HG03460 (cell line): Measurements from ENCODE around the gene SELENOO.
A peak's percentile ranks its signal among the peaks of the same experiment; 100 is the strongest.
"Not testable (repeated sequence)": the region's sequence is repeated elsewhere in the genome, so short reads cannot be mapped to it uniquely, and the experiment has no call there.

Source experiments
- ATAC-seq: cut with Tn5 transposase; IDR thresholded peaks from one replicate; pipeline ENCODE4 v1.9.1; 2021; ENCODE audit not compliant: unreplicated experiment

The SELENOO gene

GRCh38 chr22:50198624-50199017 lies 2.2 kb upstream of the SELENOO start:
- no peak for ATAC-seq

DNA sequence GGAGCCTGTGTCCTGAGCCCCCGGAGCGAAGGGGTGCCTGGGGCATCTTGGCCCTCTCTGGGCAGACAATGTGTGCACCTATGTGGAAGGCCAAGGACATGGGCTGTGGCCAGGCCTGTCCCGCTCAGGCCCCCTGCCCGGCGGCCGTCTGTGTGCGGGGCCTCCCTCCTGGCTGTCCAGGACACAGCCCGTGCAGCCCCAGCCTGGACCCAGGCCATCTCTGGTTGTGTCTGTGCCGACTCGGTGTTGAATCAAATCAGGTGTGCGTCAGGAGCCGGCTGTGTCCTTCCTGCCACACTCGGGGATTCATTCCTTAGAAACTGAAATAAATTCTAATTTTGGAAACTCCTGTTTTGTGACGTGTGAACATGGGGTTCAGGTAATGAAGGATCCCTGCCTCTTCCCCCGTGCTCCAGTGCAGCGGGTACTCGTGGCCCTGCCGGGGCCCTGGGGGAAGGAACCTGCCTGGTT lies 1.5 kb upstream of the SELENOO start:
- no peak for ATAC-seq

GRCh38 chr22:50199829-50200460 lies 866 bp upstream of the SELENOO start:
- ATAC-seq, result no peak

GRCh38 chr22:50201191-50202129 lies 649 bp downstream of the SELENOO start:
- peak; percentile 11 for ATAC-seq

DNA sequence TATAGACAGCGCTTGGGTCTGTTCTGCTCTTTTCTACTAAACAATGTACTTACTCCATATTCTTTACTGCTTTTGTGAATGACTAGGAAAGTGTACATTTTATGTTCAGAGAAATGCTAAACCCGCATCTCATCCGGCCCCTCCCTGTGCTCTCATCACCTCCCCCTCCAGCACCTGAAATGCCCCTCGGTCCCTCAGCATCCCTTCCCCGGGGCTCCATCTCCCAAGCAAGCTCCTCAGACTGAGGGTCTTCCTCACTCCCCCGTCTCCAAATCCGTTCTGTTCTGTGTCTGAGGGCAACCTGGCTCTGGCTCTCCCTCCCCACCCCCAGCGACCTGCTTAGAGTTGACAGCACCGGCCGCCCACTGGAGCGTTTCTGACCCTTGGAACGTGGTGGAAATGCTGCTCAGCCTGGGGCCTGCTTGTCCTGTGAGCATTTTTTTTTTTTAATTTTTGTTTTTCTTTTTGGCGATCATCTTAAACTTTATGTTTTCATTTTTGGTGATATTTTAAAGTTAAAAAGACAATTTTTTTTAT lies 1.4 kb downstream of the SELENOO start:
- ATAC-seq, result no peak

DNA sequence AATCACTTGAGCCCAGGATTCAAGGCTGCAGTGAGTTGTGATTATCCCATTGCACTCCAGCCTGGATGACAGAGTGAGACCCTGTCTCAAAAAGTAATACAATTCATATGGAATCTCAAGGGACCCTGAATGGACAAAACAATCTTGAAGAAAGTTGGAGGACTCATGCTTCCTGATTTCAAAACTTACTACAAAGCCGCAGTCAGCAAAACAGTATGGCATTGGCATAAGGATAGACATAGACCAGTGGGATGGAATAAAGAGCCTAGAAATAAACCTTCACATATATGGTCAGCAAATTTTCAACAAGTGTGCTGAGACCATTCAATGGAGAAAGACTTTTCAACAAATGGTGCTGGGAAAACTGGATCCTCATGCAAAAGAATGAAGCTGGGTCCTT lies 2.5 kb downstream of the SELENOO start:
- no peak for ATAC-seq

DNA sequence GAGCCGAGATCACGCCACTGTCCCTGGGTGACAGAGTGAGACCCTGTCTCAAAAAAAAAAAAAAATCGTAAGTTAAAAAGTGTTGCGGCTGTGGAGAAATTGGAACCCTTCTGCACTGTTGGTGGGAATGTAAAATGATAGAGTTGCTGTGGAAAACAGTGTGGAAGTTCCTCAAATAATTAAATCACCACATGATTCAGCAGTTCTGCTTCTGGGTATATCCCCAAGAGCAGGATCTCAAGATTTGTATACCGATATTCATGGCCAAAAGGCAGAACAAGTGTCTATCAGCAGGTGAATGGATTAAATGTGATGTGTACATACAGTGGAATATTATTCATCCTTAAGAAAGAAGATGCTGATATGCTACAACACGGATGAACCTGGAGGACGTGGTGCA lies 3.8 kb downstream of the SELENOO start:
- ATAC-seq, result no peak

GRCh38 chr22:50204998-50205397 lies 4.2 kb downstream of the SELENOO start:
- not testable (repeated sequence) for ATAC-seq

- no peak for ATAC-seq
Observed at GRCh38 chr22:50205781-50206569, 5.2 kb downstream of the SELENOO start.

- no peak for ATAC-seq
Observed at GRCh38 chr22:50206599-50206998, 5.8 kb downstream of the SELENOO start.

GRCh38 chr22:50207383-50208140 lies 6.8 kb downstream of the SELENOO start:
- ATAC-seq, result no peak

GRCh38 chr22:50208430-50208938 lies 7.7 kb downstream of the SELENOO start:
- no peak for ATAC-seq

DNA sequence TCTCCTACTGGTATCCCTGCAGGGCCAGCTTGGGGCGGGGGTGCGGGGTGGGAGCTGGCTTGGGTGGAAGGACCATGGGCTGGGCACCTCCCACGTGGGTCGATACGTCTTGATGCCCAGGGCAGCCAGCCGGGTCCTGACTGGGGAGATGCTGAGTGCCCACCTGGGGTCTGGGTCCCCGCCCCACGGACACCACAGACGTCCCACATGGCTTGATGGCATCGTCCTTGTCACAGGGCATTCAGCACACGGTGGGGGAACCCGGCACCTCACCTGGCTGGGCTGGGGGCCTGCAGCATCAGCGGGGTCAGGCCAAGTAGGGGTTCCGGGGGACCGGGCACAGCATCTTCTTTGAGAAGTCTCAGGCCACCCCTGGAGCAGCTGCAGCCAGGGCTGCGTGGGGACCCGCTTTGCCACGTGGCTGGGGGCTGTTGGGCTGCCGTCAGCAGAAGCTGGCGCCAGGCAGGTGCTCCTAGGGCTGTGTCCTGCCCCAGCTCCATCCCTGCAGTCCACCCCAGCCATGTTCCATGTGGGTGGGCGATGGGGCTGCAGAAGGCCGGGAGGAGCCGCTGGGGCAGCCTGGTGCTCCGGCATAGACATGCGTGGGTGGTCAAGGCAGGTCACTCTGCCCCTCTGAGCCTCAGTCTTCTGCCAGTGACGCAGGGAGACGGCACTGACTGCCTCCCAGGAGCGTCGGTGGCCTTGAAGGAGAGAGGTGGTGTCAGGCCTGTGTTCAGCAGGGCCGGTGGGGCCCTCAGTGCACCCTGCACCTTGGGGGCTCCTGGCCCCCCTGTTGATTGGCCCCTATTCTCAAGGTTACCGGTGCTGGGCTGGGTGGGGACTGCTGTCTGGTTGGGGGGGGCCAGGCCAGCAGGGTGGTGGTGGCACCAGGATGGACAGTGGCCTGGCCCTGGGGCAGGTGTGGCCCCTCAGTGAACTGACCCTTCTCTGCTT lies 8.4 kb downstream of the SELENOO start:
- ATAC-seq, result no peak

DNA sequence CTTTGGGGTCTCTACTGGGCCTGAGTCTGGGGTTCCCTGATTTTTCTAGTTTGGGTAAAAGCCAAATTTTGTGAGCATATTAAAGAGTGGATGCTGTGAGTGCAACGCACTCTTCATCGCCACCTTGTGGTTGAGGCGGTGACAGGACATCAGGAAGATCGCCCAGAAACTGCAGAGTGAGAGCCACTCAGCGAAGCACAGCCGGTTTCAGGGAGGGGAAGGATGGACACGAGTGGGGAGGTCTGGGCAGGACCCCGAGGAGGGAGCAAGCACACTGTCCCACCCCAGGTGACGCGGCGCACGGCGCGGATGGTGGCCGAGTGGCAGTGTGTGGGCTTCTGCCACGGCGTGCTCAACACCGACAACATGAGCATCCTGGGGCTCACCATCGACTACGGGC lies 9.1 kb downstream of the SELENOO start:
- ATAC-seq, result no peak

DNA sequence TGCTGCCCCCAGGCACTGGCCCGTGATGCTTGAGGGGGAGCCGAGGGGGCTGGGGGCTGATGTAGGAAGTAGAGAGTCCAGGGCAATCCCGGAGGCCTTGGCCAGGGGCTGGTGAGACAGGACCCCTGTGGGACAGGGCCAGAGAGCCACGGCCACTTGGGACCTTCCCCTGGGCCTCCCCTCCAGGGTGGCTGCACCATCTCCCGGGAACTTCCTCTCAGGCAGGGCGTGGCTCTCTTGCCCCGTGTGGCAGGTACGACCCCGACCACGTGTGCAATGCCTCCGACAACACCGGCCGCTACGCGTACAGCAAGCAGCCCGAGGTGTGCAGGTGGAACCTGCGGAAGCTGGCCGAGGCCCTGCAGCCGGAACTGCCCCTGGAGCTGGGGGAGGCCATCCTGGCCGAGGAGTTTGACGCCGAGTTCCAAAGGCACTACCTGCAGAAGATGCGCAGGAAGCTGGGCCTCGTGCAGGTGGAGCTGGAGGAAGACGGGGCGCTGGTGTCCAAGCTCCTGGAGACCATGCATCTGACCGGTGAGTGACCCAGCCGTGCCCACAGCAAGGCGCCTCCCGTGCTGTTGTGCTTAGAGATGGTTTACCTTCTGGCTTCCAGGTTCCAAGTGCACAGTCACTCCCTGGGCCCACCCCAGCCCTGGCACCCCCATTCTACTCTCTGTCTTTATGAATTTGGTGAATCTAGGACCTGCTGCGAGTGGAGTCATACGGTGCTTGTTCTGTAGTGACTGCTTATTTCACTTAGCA lies 9.7 kb downstream of the SELENOO start:
- ATAC-seq, result no peak

GRCh38 chr22:50211147-50211546 lies 10.3 kb downstream of the SELENOO start:
- no peak for ATAC-seq

- ATAC-seq, result no peak
Observed at GRCh38 chr22:50213263-50213662, 12.5 kb downstream of the SELENOO start.

DNA sequence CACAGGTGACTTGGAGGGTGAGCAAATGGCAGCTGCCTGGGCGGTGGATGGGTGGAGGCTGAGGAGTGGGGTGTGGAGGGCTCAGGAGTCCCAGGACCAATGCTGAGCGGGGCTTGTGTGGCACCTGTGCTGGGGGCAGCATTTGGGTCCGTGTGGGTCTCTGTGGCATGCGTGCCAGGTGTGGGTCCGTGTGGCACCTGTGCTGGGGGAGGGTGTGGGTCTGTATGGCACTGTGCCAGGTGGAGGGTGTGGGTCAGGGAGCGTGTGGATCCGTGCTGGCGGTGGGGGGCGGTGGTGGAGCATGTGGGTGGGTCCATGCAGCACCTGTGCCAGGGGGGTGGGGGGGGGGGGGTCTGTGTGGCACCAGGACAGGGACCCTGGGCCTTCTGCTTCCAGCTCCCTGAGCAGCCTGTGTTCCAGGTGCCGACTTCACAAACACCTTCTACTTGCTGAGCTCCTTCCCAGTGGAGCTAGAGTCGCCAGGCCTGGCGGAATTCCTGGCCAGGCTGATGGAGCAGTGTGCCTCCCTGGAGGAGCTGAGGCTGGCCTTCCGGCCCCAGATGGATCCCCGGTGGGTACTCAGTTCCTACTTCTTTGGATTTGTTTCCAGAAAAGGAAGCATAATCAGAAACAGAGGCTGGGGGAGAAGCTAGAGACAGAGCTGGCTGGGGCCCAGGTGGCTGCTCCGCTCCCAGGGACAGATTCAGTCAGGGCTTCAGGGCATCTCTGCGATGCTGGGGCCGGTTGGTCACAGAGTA lies 14.7 kb downstream of the SELENOO start:
- ATAC-seq, result no peak
